Body of pancreas (tissue), 4 donors: Measurements from ENCODE around the gene SVBP.

Experiments
- POLR2A ChIP-seq, 3 donors: fragments of 450-650 bp; IDR thresholded peaks; one replicate each; pipeline ENCODE4 v1.6.1; 2016; ENCODE audit warnings: antibody characterized with exemption in 3 of 3, mild to moderate bottlenecking in 2 of 3
- TF ChIP-seq, protein P1 (sequence below), 7 experiments: fragments of 450-650 bp in 4 of 7; fragments of 200-600 bp in 3 of 7; sonication (generic) in 3 of 7; IDR thresholded peaks; one replicate each; pipeline ENCODE4 v1.5.1; 2016 to 2019; ENCODE audit warnings: antibody characterized with exemption in 7 of 7

DNA sequence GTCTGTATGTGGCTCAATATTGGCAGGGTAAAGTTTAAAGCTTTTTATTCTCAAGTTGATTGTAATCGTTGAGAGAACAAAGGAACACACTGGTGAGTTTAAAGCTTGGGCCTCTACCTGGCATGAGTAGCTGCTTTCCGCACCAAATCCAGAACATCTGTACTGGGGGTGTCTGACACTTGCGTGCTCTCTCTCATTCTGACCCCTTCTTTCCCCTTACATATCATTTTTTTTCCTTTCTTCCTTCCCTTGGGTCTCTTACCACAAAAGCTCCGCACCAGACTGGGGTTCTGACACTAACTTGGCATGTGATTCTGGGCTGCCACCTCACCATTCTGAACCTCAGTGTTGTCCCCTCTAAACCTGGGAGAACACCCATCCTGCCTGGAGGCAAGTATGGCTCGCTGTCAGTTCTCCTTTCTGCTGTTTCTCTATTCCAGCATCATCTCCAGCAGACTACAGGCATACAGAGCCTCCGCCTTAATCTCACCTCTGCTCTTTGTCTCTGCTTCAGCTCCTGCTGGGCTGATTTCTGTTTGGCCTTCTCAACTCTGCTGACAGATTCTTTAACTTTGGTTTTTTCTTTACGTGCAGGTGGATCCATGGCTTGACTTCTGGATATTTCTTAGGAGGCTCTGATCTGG is 1.1 kb downstream of the SVBP start:
- no peak for TF ChIP-seq POLR2A (IDR thresholded peaks at IDR 0.05)
- TF ChIP-seq, protein P1, sequence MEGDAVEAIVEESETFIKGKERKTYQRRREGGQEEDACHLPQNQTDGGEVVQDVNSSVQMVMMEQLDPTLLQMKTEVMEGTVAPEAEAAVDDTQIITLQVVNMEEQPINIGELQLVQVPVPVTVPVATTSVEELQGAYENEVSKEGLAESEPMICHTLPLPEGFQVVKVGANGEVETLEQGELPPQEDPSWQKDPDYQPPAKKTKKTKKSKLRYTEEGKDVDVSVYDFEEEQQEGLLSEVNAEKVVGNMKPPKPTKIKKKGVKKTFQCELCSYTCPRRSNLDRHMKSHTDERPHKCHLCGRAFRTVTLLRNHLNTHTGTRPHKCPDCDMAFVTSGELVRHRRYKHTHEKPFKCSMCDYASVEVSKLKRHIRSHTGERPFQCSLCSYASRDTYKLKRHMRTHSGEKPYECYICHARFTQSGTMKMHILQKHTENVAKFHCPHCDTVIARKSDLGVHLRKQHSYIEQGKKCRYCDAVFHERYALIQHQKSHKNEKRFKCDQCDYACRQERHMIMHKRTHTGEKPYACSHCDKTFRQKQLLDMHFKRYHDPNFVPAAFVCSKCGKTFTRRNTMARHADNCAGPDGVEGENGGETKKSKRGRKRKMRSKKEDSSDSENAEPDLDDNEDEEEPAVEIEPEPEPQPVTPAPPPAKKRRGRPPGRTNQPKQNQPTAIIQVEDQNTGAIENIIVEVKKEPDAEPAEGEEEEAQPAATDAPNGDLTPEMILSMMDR (IDR thresholded peaks at IDR 0.05) = no peak
